HG02763 (cell line): Measurements from ENCODE around the gene ZNF488.

Experiments used
- ATAC-seq: cut with Tn5 transposase; IDR thresholded peaks from one replicate; pipeline ENCODE4 v1.9.1; 2021; ENCODE audit warnings: mild to moderate bottlenecking, moderate library complexity; ENCODE audit not compliant: unreplicated experiment

ZNF488 gene

GRCh38 chr10:47383261-47384147 lies 589 bp downstream of the ZNF488 start:
- ATAC-seq, result no peak

GRCh38 chr10:47381427-47382379 lies 2.4 kb downstream of the ZNF488 start:
- no peak for ATAC-seq

- ATAC-seq, result no peak
These were observed 3.0 kb downstream of the ZNF488 start for GRCh38 chr10:47381103-47381395.

GRCh38 chr10:47380341-47381102 lies 3.6 kb downstream of the ZNF488 start:
- ATAC-seq, result no peak

- ATAC-seq, result no peak
These were observed 4.2 kb downstream of the ZNF488 start for GRCh38 chr10:47379901-47380300.

GRCh38 chr10:47379445-47379785 lies 4.7 kb downstream of the ZNF488 start:
- no peak for ATAC-seq

GRCh38 chr10:47378606-47379444 lies 5.3 kb downstream of the ZNF488 start:
- no peak for ATAC-seq

- no peak for ATAC-seq
These were observed 5.9 kb downstream of the ZNF488 start for GRCh38 chr10:47378183-47378510.

GRCh38 chr10:47376522-47377220 lies 7.4 kb downstream of the ZNF488 start:
- no peak for ATAC-seq

GRCh38 chr10:47374611-47375536 lies 9.2 kb downstream of the ZNF488 start:
- no peak for ATAC-seq

- ATAC-seq, result no peak
These were observed 11.4 kb downstream of the ZNF488 start for GRCh38 chr10:47372726-47373125.

- no peak for ATAC-seq
These were observed 12.2 kb downstream of the ZNF488 start for GRCh38 chr10:47371629-47372485.

- no peak for ATAC-seq
These were observed 13.2 kb downstream of the ZNF488 start for GRCh38 chr10:47370878-47371277.

GRCh38 chr10:47370015-47370767 lies 13.9 kb downstream of the ZNF488 start:
- no peak for ATAC-seq

GRCh38 chr10:47369251-47369894 lies 14.7 kb downstream of the ZNF488 start:
- no peak for ATAC-seq

- ATAC-seq, result no peak
These were observed 15.5 kb downstream of the ZNF488 start for GRCh38 chr10:47368431-47369180.
